ACHN (cell line): ENCODE results near the gene KRT1.

Experiments
- DNase-seq: peaks from one replicate; pipeline ENCODE4 v3.0.0-alpha.2; 2015
- in situ Hi-C: cut with HindIII; loops from 2 replicates; pipeline ENCODE4 v1.10.0; 2017; ENCODE audit warnings: low sequenced_read_pairs, low pct_ligation_motif_present, low pct_unique_long_range_greater_than_20kb

Gene KRT1

GRCh38 chr12:52648012-52648550 is 32.1 kb downstream of the KRT1 start:
- in situ Hi-C loops: no loop called here
- DNase-seq: no peak

- no peak for DNase-seq
- in situ Hi-C loops: no loop called here
Measured at GRCh38 chr12:52647601-52648000, 32.6 kb downstream of the KRT1 start.

GRCh38 chr12:52646613-52647012 is 33.6 kb downstream of the KRT1 start:
- no peak for DNase-seq
- in situ Hi-C loops: no loop called here

GRCh38 chr12:52645982-52646381 is 34.2 kb downstream of the KRT1 start:
- in situ Hi-C loops: no loop called here
- DNase-seq: no peak

GRCh38 chr12:52645120-52645761 is 35.0 kb downstream of the KRT1 start:
- DNase-seq: no peak
- in situ Hi-C loops: no loop called here

GRCh38 chr12:52644078-52644415 is 36.2 kb downstream of the KRT1 start:
- DNase-seq: no peak
- in situ Hi-C loops: no loop called here

- no peak for DNase-seq
- in situ Hi-C loops: no loop called here
Measured at GRCh38 chr12:52643233-52644077, 36.8 kb downstream of the KRT1 start.

GRCh38 chr12:52641468-52641867 is 38.7 kb downstream of the KRT1 start:
- DNase-seq: no peak

GRCh38 chr12:52637299-52637698 is 42.9 kb downstream of the KRT1 start:
- in situ Hi-C loops: no loop called here
- no peak for DNase-seq

More at GRCh38 chr12:52641468-52641867, 38.7 kb downstream of the KRT1 start:
- in situ Hi-C loops: no loop called here

- in situ Hi-C loops: no loop called here
- DNase-seq: no peak
Measured at GRCh38 chr12:52636592-52637258, 43.5 kb downstream of the KRT1 start.

- in situ Hi-C loops: no loop called here
- DNase-seq: no peak
Measured at GRCh38 chr12:52636189-52636588, 44.0 kb downstream of the KRT1 start.

- no peak for DNase-seq
- in situ Hi-C loops: no loop called here
Measured at GRCh38 chr12:52634266-52635056, 45.7 kb downstream of the KRT1 start.

- DNase-seq: no peak
- in situ Hi-C loops: no loop called here
Measured at GRCh38 chr12:52633383-52633782, 46.8 kb downstream of the KRT1 start.

- no peak for DNase-seq
- in situ Hi-C loops: no loop called here
Measured at GRCh38 chr12:52632656-52633055, 47.6 kb downstream of the KRT1 start.

- in situ Hi-C loops: no loop called here
- DNase-seq: no peak
Measured at GRCh38 chr12:52631676-52632459, 48.3 kb downstream of the KRT1 start.

GRCh38 chr12:52631264-52631663 is 48.9 kb downstream of the KRT1 start:
- DNase-seq: no peak
- in situ Hi-C loops: no loop called here

- no peak for DNase-seq
- in situ Hi-C loops: no loop called here
Measured at GRCh38 chr12:52630599-52631200, 49.5 kb downstream of the KRT1 start.
